GM23338 (cell line): ENCODE data around the gene HIVEP3. TPM values are rescaled to one million over a fixed set of nuclear protein-coding genes. Genes with fewer than 3 reads are reported as not detected.

ENCODE experiments used
- ATAC-seq: fragments of 200-7000 bp; cut with Tn5 transposase; 3 replicates; pipeline ENCODE4 v1.9.1; 2020
- DNase-seq: peaks from one replicate; pipeline ENCODE4 v3.0.0-alpha.2; 2015; ENCODE audit warnings: low spot score
- H2AFZ ChIP-seq: fragments of 200-600 bp; sonication (generic); 2 replicates; pipeline ENCODE4 v1.8.0; 2016; ENCODE audit warnings: antibody characterized with exemption, mild to moderate bottlenecking, moderate library complexity
- H3F3A ChIP-seq: fragments of 200-600 bp; sonication (generic); replicated peaks from 2 replicates; pipeline ENCODE4 v1.8.0; 2017; ENCODE audit warnings: antibody characterized with exemption, mixed run types, low read depth
- H3K27ac ChIP-seq: fragments of 200-600 bp; sonication (generic); 2 replicates; pipeline ENCODE4 v1.6.1; 2016; ENCODE audit warnings: low read depth
- H3K27me3 ChIP-seq: fragments of 200-600 bp; sonication (generic); 2 replicates; pipeline ENCODE4 v1.8.0; 2016; ENCODE audit warnings: mild to moderate bottlenecking, mixed run types, moderate library complexity; ENCODE audit not compliant: insufficient read depth
- H3K36me3 ChIP-seq: fragments of 200-600 bp; sonication (generic); 2 replicates; pipeline ENCODE4 v1.8.0; 2016; ENCODE audit warnings: mild to moderate bottlenecking; ENCODE audit not compliant: insufficient read depth
- H3K4me1 ChIP-seq: fragments of 200-600 bp; sonication (generic); 2 replicates; pipeline ENCODE4 v1.8.0; 2016; ENCODE audit warnings: mild to moderate bottlenecking, moderate library complexity; ENCODE audit not compliant: insufficient read depth
- H3K4me2 ChIP-seq: fragments of 200-600 bp; sonication (generic); 2 replicates; pipeline ENCODE4 v1.7.1; 2017; ENCODE audit warnings: mixed run types
- H3K4me3 ChIP-seq: fragments of 200-600 bp; sonication (generic); 2 replicates; pipeline ENCODE4 v1.6.1; 2016; ENCODE audit warnings: mixed run types
- H3K79me2 ChIP-seq: fragments of 200-600 bp; sonication (generic); replicated peaks from 2 replicates; pipeline ENCODE4 v1.8.0; 2017; ENCODE audit warnings: mild to moderate bottlenecking; ENCODE audit not compliant: insufficient read depth
- H3K9me2 ChIP-seq: fragments of 200-600 bp; sonication (generic); 2 replicates; pipeline ENCODE4 v1.8.0; 2017; ENCODE audit not compliant: insufficient read depth
- H4K20me1 ChIP-seq: fragments of 200-600 bp; sonication (generic); replicated peaks from 2 replicates; pipeline ENCODE4 v1.8.0; 2017; ENCODE audit warnings: mild to moderate bottlenecking; ENCODE audit not compliant: insufficient read depth
- H3K27ac Mint-ChIP-seq: 2 replicates; pipeline ENCODE4 v1.8.0; 2020; ENCODE audit warnings: inconsistent platforms, mild to moderate bottlenecking, moderate library complexity, mixed read lengths
- H3K27me3 Mint-ChIP-seq: 3 replicates; pipeline ENCODE4 v1.8.0; 2022; ENCODE audit warnings: low read depth, mild to moderate bottlenecking, moderate library complexity, mixed read lengths, inconsistent platforms; ENCODE audit not compliant: insufficient read depth, poor library complexity
- H3K36me3 Mint-ChIP-seq: 3 replicates; pipeline ENCODE4 v1.8.0; 2021; ENCODE audit warnings: low read depth, mild to moderate bottlenecking, inconsistent platforms, moderate library complexity, mixed read lengths
- H3K4me1 Mint-ChIP-seq: 3 replicates; pipeline ENCODE4 v1.8.0; 2020; ENCODE audit warnings: mild to moderate bottlenecking, inconsistent platforms, mixed read lengths
- H3K4me3 Mint-ChIP-seq: 3 replicates; pipeline ENCODE4 v1.8.0; 2021; ENCODE audit warnings: moderate library complexity, mild to moderate bottlenecking, inconsistent platforms, mixed read lengths
- H3K9me3 Mint-ChIP-seq: 3 replicates; pipeline ENCODE4 v1.8.0; 2020; ENCODE audit warnings: moderate library complexity, mild to moderate bottlenecking, inconsistent platforms, mixed read lengths
- CREB1 ChIP-seq: fragments of 250-450 bp; sonication (Bioruptor Pico); IDR thresholded peaks from 2 replicates; pipeline ENCODE4 v1.5.0; 2020; ENCODE audit warnings: low read depth, mild to moderate bottlenecking, moderate library complexity
- EZH2 ChIP-seq: fragments of 200-600 bp; sonication (generic); IDR thresholded peaks from one replicate; pipeline ENCODE4 v1.8.0; 2017; ENCODE audit warnings: antibody characterized with exemption, mild to moderate bottlenecking, low read depth; ENCODE audit not compliant: unreplicated experiment
- EZH2phosphoT487 ChIP-seq: fragments of 200-600 bp; sonication (generic); IDR thresholded peaks from one replicate; pipeline ENCODE4 v1.8.1; 2018; ENCODE audit warnings: antibody characterized with exemption; ENCODE audit not compliant: unreplicated experiment
- JUNB ChIP-seq: IDR thresholded peaks from one replicate; pipeline ENCODE4 v1.6.1; 2016; ENCODE audit warnings: antibody characterized with exemption; ENCODE audit not compliant: unreplicated experiment
- NANOG ChIP-seq: IDR thresholded peaks from 2 replicates; pipeline ENCODE4 v1.6.1; 2016; ENCODE audit warnings: antibody characterized with exemption, borderline replicate concordance
- POLR2AphosphoS5 ChIP-seq: IDR thresholded peaks from 2 replicates; pipeline ENCODE4 v1.6.1; 2016; ENCODE audit warnings: antibody characterized with exemption, low read depth
- STAT1 ChIP-seq: IDR thresholded peaks from one replicate; pipeline ENCODE4 v1.6.1; 2016; ENCODE audit warnings: antibody characterized with exemption; ENCODE audit not compliant: unreplicated experiment
- ZNF114 ChIP-seq: fragments of 250-450 bp; sonication (Bioruptor Pico); IDR thresholded peaks from 2 replicates; pipeline ENCODE4 v1.5.0; 2020; ENCODE audit warnings: mild to moderate bottlenecking, moderate library complexity
- ZNF331 ChIP-seq: fragments of 250-450 bp; sonication (Bioruptor Pico); IDR thresholded peaks from 2 replicates; pipeline ENCODE4 v1.5.0; 2020; ENCODE audit warnings: low read depth, mild to moderate bottlenecking, moderate library complexity
- polyA plus RNA-seq: library from polyadenylated mRNA; unstranded; fragments of >200 nt; fragmentation: Nextera tagmentation; extraction: Ambion mirVana; gene quantifications from 2 replicates; pipeline ENCODE4 v1.2.1, GENCODE V29; 2016
- total RNA-seq: library from RNA; depleted of rRNA; stranded (reverse); fragments of >200 nt; shearing (Covaris generic); gene quantifications from 2 replicates; pipeline ENCODE4 v1.2.3, GENCODE V29; 2014
- TF ChIP-seq, protein P1 (sequence below): IDR thresholded peaks from 2 replicates; pipeline ENCODE4 v1.6.1; 2016; ENCODE audit warnings: antibody characterized with exemption
- TF ChIP-seq, protein P2 (sequence below): IDR thresholded peaks from one replicate; pipeline ENCODE4 v1.6.1; 2018; ENCODE audit warnings: antibody characterized with exemption; ENCODE audit not compliant: unreplicated experiment
- TF ChIP-seq, protein P3 (sequence below), 2 experiments: fragments of 200-600 bp in 1 of 2; sonication (generic) in 1 of 2; conservative IDR thresholded peaks; 2 replicates each; pipeline versions ENCODE4 v1.5.1 to v1.6.1; 2016 to 2017; ENCODE audit warnings: antibody characterized with exemption in 2 of 2, low read depth in 2 of 2, mild to moderate bottlenecking in 2 of 2, moderate library complexity in 1 of 2
- TF ChIP-seq, protein P4 (sequence below): fragments of 250-450 bp; sonication (Bioruptor Pico); IDR thresholded peaks from 2 replicates; pipeline ENCODE4 v1.5.0; 2020; ENCODE audit warnings: mild to moderate bottlenecking, moderate library complexity

The HIVEP3 gene
- total and polyA plus RNA-seq, 2 experiments from 2014 or later: 0.14 to 0.24 TPM

DNA sequence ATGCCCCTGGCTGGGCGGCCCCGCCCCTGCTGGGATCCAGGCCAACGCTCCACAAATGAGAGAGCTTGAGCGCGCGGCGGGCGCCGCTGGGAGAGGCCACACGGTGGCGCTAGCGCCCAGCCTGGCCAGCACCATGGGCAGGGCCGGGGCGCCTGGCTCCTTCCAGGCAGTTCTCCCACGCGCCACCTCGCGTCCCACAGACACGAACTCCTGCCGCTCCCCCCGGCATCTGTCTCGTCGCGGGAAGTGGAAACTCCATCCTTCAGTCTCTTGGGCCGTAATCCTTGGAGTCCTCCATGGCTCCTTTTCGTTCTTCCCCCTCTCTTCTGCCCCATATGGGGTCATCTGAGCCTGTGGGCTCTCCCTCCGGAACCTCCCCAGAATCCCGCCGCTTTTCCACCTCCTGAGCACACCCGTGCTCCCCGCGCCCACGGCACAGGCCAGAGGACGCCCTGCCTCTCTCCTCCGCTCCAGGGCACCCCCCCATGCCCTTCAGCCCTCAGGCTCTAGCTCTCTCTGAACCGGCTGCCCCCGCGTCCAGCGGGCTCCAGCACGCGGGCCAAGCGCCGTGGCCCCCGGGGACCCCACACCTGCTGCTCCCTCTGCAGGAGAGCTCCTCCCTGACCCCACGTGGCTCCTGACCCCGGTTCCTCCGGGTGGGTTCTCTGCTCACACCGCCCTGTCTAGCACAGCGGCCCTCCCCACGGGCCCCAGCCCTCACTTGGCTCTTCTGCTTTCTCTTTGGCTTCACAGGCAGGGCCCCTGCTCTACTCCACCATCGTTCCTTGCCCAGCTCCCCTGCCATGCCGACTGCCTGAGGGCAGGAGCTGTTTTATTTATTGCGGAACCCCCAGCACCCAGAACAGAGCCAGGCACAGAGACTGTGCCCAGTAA, 402.3 kb downstream of the HIVEP3 start:
- no peak overlapping the region for H3K27ac ChIP-seq
- Mint-ChIP-seq H3K9me3 (no peaks in the 10 kb centered on the region), H3K27ac (no peak overlapping the region), H3K27me3 (peaks cover 12% of the 10 kb centered on the region), H3K36me3 (no peaks in the 10 kb centered on the region; the same call in 2 of the 3 replicates), H3K4me1 (peaks cover 10% of the 10 kb centered on the region), H3K4me3 (peak overlapping the region; percentile 74)
- ATAC-seq: peak; percentile 86
- TF ChIP-seq, protein P1, sequence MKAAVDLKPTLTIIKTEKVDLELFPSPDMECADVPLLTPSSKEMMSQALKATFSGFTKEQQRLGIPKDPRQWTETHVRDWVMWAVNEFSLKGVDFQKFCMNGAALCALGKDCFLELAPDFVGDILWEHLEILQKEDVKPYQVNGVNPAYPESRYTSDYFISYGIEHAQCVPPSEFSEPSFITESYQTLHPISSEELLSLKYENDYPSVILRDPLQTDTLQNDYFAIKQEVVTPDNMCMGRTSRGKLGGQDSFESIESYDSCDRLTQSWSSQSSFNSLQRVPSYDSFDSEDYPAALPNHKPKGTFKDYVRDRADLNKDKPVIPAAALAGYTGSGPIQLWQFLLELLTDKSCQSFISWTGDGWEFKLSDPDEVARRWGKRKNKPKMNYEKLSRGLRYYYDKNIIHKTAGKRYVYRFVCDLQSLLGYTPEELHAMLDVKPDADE: no peak
- TF ChIP-seq EZH2phosphoT487 (no peak), ZNF331 (CRISPR knock-in tag) (no peak), EZH2 (no peak), CREB1 (no peak), JUNB (no peak), ZNF114 (CRISPR knock-in tag) (no peak), STAT1 (no peak), NANOG (no peak), POLR2AphosphoS5 (no peak)
- TF ChIP-seq, protein P2, sequence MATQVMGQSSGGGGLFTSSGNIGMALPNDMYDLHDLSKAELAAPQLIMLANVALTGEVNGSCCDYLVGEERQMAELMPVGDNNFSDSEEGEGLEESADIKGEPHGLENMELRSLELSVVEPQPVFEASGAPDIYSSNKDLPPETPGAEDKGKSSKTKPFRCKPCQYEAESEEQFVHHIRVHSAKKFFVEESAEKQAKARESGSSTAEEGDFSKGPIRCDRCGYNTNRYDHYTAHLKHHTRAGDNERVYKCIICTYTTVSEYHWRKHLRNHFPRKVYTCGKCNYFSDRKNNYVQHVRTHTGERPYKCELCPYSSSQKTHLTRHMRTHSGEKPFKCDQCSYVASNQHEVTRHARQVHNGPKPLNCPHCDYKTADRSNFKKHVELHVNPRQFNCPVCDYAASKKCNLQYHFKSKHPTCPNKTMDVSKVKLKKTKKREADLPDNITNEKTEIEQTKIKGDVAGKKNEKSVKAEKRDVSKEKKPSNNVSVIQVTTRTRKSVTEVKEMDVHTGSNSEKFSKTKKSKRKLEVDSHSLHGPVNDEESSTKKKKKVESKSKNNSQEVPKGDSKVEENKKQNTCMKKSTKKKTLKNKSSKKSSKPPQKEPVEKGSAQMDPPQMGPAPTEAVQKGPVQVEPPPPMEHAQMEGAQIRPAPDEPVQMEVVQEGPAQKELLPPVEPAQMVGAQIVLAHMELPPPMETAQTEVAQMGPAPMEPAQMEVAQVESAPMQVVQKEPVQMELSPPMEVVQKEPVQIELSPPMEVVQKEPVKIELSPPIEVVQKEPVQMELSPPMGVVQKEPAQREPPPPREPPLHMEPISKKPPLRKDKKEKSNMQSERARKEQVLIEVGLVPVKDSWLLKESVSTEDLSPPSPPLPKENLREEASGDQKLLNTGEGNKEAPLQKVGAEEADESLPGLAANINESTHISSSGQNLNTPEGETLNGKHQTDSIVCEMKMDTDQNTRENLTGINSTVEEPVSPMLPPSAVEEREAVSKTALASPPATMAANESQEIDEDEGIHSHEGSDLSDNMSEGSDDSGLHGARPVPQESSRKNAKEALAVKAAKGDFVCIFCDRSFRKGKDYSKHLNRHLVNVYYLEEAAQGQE: peak; percentile 61
- TF ChIP-seq, protein P3, sequence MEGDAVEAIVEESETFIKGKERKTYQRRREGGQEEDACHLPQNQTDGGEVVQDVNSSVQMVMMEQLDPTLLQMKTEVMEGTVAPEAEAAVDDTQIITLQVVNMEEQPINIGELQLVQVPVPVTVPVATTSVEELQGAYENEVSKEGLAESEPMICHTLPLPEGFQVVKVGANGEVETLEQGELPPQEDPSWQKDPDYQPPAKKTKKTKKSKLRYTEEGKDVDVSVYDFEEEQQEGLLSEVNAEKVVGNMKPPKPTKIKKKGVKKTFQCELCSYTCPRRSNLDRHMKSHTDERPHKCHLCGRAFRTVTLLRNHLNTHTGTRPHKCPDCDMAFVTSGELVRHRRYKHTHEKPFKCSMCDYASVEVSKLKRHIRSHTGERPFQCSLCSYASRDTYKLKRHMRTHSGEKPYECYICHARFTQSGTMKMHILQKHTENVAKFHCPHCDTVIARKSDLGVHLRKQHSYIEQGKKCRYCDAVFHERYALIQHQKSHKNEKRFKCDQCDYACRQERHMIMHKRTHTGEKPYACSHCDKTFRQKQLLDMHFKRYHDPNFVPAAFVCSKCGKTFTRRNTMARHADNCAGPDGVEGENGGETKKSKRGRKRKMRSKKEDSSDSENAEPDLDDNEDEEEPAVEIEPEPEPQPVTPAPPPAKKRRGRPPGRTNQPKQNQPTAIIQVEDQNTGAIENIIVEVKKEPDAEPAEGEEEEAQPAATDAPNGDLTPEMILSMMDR (conservative IDR thresholded peaks at IDR 0.05; ENCODE audit: low read depth in 2 of 2): peak; percentile 60 to 86
- TF ChIP-seq, protein P4, sequence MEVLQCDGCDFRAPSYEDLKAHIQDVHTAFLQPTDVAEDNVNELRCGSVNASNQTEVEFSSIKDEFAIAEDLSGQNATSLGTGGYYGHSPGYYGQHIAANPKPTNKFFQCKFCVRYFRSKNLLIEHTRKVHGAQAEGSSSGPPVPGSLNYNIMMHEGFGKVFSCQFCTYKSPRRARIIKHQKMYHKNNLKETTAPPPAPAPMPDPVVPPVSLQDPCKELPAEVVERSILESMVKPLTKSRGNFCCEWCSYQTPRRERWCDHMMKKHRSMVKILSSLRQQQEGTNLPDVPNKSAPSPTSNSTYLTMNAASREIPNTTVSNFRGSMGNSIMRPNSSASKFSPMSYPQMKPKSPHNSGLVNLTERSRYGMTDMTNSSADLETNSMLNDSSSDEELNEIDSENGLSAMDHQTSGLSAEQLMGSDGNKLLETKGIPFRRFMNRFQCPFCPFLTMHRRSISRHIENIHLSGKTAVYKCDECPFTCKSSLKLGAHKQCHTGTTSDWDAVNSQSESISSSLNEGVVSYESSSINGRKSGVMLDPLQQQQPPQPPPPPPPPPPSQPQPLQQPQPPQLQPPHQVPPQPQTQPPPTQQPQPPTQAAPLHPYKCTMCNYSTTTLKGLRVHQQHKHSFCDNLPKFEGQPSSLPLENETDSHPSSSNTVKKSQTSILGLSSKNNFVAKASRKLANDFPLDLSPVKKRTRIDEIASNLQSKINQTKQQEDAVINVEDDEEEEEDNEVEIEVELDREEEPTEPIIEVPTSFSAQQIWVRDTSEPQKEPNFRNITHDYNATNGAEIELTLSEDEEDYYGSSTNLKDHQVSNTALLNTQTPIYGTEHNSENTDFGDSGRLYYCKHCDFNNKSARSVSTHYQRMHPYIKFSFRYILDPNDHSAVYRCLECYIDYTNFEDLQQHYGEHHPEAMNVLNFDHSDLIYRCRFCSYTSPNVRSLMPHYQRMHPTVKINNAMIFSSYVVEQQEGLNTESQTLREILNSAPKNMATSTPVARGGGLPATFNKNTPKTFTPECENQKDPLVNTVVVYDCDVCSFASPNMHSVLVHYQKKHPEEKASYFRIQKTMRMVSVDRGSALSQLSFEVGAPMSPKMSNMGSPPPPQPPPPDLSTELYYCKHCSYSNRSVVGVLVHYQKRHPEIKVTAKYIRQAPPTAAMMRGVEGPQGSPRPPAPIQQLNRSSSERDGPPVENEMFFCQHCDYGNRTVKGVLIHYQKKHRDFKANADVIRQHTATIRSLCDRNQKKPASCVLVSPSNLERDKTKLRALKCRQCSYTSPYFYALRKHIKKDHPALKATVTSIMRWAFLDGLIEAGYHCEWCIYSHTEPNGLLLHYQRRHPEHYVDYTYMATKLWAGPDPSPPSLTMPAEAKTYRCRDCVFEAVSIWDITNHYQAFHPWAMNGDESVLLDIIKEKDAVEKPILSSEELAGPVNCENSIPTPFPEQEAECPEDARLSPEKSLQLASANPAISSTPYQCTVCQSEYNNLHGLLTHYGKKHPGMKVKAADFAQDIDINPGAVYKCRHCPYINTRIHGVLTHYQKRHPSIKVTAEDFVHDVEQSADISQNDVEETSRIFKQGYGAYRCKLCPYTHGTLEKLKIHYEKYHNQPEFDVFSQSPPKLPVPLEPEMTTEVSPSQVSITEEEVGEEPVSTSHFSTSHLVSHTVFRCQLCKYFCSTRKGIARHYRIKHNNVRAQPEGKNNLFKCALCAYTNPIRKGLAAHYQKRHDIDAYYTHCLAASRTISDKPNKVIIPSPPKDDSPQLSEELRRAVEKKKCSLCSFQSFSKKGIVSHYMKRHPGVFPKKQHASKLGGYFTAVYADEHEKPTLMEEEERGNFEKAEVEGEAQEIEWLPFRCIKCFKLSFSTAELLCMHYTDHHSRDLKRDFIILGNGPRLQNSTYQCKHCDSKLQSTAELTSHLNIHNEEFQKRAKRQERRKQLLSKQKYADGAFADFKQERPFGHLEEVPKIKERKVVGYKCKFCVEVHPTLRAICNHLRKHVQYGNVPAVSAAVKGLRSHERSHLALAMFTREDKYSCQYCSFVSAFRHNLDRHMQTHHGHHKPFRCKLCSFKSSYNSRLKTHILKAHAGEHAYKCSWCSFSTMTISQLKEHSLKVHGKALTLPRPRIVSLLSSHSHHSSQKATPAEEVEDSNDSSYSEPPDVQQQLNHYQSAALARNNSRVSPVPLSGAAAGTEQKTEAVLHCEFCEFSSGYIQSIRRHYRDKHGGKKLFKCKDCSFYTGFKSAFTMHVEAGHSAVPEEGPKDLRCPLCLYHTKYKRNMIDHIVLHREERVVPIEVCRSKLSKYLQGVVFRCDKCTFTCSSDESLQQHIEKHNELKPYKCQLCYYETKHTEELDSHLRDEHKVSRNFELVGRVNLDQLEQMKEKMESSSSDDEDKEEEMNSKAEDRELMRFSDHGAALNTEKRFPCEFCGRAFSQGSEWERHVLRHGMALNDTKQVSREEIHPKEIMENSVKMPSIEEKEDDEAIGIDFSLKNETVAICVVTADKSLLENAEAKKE (CRISPR knock-in tag): no peak
- H3K27me3 ChIP-seq: peaks cover 7% of the 10 kb centered on the region
- no peaks in the 10 kb centered on the region for H3K79me2 ChIP-seq
- H3K4me1 ChIP-seq: peaks cover 8% of the 10 kb centered on the region; the same call in 1 of the 2 replicates
- no peaks in the 10 kb centered on the region for H4K20me1 ChIP-seq
- no peaks in the 10 kb centered on the region for H3K36me3 ChIP-seq
- H3K4me3 ChIP-seq: peak overlapping the region; percentile 59
- H3K9me2 ChIP-seq: peaks cover 7% of the 10 kb centered on the region
- peak overlapping the region; percentile 84 for H3K4me2 ChIP-seq
- DNase-seq: peak; percentile 83
- peak overlapping the region; percentile 99 for H2AFZ ChIP-seq
- no peaks in the 10 kb centered on the region for H3F3A ChIP-seq
